CD4-positive, CD25-positive, alpha-beta regulatory T cell (primary cell): ENCODE data around the gene CAPN11. TPM values are rescaled to one million over a fixed set of nuclear protein-coding genes. Genes with fewer than 3 reads are reported as not detected.

Source experiments
- ATAC-seq, 2 donors: fragments of 150-1000 bp; cut with Tn5 transposase; one replicate each; pipeline ENCODE4 v1.10.0; 2021; ENCODE audit warnings: low read depth in 2 of 2, moderate number of reproducible peaks in 2 of 2, moderate library complexity in 1 of 2
- DNase-seq, 3 donors: peaks; one replicate each; pipeline versions ENCODE4 v3.0.0 to v3.0.0-alpha.2; 2012 to 2022; ENCODE audit warnings: mixed read lengths in 1 of 3
- H3K27ac ChIP-seq: one replicate; pipeline ENCODE4 v1.7.0; 2013; ENCODE audit warnings: mild to moderate bottlenecking, low read length; ENCODE audit not compliant: insufficient read depth, poor library complexity, severe bottlenecking
- H3K27me3 ChIP-seq: one replicate; pipeline ENCODE4 v1.7.0; 2013; ENCODE audit warnings: low read length; ENCODE audit not compliant: control insufficient read depth, insufficient read depth
- H3K36me3 ChIP-seq: one replicate; pipeline ENCODE4 v1.7.0; 2013; ENCODE audit warnings: mild to moderate bottlenecking, low read length, moderate library complexity; ENCODE audit not compliant: control insufficient read depth, insufficient read depth
- H3K4me1 ChIP-seq: 2 replicates; pipeline ENCODE4 v1.7.0; 2013; ENCODE audit warnings: mild to moderate bottlenecking, low read length; ENCODE audit not compliant: insufficient read depth, control insufficient read depth, poor library complexity, severe bottlenecking
- H3K4me3 ChIP-seq: one replicate; pipeline ENCODE4 v1.7.0; 2013; ENCODE audit warnings: low read depth, mild to moderate bottlenecking, low read length, moderate library complexity
- H3K9me3 ChIP-seq, 2 experiments: 1 replicate in 1 of 2; 2 replicates in 1 of 2; pipeline ENCODE4 v1.7.0; 2013; ENCODE audit warnings: low read length in 2 of 2, mild to moderate bottlenecking in 1 of 2, moderate library complexity in 1 of 2; ENCODE audit not compliant: control insufficient read depth in 2 of 2
- H3K27ac Mint-ChIP-seq, 3 donors: one replicate each; pipeline ENCODE4 v1.8.0; 2020 to 2022; ENCODE audit warnings: mild to moderate bottlenecking in 3 of 3, mixed read lengths in 3 of 3, moderate library complexity in 2 of 3
- H3K27me3 Mint-ChIP-seq: one replicate; pipeline ENCODE4 v1.8.0; 2022; ENCODE audit warnings: mild to moderate bottlenecking, mixed read lengths
- H3K36me3 Mint-ChIP-seq: one replicate; pipeline ENCODE4 v1.8.0; 2020; ENCODE audit warnings: mixed read lengths
- H3K4me1 Mint-ChIP-seq, 4 donors: one replicate each; pipeline ENCODE4 v1.8.0; 2020 to 2022; ENCODE audit warnings: mixed read lengths in 4 of 4, mild to moderate bottlenecking in 1 of 4
- H3K4me3 Mint-ChIP-seq, 4 donors: one replicate each; pipeline ENCODE4 v1.8.0; 2020 to 2022; ENCODE audit warnings: mild to moderate bottlenecking in 4 of 4, mixed read lengths in 4 of 4, moderate library complexity in 3 of 4
- H3K9me3 Mint-ChIP-seq, 7 donors: one replicate each; pipeline ENCODE4 v1.8.0; 2020 to 2022; ENCODE audit warnings: mixed read lengths in 7 of 7, mild to moderate bottlenecking in 3 of 7, moderate library complexity in 2 of 7
- polyA plus RNA-seq, 4 donors: library from polyadenylated mRNA; unstranded; fragments of 300-500 nt; fragmentation: Illumina TruSeq; gene quantifications; one replicate each; pipeline ENCODE4 v1.2.3, GENCODE V29; 2021
- total RNA-seq: library from RNA; stranded (reverse); gene quantifications from one replicate; pipeline ENCODE4 v1.2.3, GENCODE V29; 2022

Gene CAPN11
- total and polyA plus RNA-seq, 5 donors from 2014 or later = not detected

DNA sequence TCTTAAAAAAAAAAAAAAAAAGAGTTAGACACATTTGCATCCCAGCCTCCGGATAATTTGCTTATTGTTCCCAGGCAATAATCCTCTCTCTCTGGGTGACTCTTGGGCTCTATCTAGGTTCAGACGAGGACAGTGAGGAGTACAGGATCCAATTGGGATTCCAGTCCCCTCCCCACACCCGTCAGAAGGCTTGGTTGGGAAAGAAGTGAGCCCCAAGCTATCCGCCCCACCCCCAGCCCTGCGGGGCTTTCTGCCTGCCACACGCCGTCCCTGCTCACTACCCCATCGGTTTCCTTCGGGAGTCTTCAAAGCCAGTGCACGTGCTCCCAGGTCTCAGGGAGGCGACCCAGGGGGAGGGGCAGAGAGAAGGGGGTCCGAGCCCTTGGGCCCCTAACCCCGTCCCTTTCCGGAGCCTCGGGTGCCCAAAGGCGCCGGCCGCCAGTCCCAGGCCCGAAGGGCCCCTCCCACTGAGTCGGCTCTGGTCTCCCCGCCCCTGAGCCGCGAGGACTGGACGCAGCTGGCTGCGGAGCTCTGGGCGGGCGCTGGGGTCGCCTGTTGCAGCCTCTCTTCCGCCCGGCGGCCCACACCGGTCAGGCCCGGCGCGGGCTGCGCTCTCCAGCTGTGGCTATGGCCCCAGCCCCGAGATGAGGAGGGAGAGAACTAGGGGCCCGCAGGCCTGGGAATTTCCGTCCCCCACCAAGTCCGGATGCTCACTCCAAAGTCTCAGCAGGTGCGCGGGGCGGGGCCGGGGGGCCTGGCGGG lies 60.6 kb downstream of the CAPN11 start:
- Mint-ChIP-seq H3K27ac (no peak overlapping the region), H3K27me3 (peaks cover 13% of the 10 kb centered on the region), H3K4me3 (peak overlapping the region in 1 of 4 donors; percentile 47), H3K4me1 (peaks cover 0 to 34% (median 10%) of the 10 kb centered on the region in 4 donors), H3K36me3 (no peaks in the 10 kb centered on the region), H3K9me3 (peaks cover 0 to 3% (median 0%) of the 10 kb centered on the region in 7 donors)
- Histone ChIP-seq H3K36me3 (no peaks in the 10 kb centered on the region), H3K4me1 (peaks cover 30% of the 10 kb centered on the region), H3K27me3 (no peaks in the 10 kb centered on the region), H3K4me3 (no peak overlapping the region), H3K27ac (no peak overlapping the region), H3K9me3 (no peaks in the 10 kb centered on the region)
- DNase-seq = peak in 1 of 3 donors; percentile 18
- ATAC-seq = no peak

DNA sequence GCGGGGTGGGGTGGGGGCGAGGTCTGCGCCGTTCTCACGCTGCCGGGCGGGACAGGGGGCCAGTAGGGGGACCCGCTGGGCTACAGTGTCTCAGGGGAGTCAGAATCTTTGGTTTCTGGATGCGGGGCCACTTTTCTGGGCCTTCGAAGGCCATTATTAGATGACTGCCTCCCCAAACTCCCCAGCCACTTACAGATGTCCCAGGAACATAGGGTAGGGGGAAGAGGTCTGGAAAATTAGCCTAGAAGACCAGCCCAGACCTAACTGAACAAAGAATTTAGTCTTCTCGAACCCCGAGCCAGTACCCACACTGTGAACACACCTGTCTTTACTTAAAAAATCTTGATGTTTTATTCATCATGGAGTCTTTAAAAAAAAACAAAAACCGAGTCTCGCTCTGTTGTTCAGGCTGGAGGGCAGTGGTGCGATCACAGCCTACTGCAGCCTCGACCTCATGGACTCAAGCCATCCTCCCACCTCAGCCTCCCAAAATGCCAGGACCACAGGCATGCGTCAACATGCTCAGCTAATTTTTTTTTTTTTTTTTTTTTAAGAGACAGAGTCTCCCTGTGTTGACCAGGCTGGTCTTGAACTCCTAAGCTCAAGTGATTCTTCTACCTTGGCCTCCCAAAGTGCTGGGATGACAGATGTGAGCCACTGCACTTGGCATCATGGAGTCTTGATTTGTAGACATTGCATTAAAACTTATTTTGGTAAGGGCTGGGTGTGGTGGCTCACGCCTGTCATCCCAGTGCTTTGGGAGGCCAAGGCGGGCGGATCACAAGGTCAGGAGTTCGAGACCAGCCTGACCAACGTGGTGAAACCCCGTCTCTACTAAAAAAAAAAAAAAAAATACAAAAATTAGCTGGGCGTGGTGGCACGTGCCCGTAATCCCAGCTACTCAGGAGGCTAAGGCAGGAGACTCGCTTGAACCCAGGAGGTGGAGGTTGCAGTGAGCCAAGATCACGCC lies 61.5 kb downstream of the CAPN11 start:
- Histone ChIP-seq H3K9me3 (no peaks in the 10 kb centered on the region), H3K4me1 (peaks cover 32% of the 10 kb centered on the region), H3K36me3 (no peaks in the 10 kb centered on the region), H3K4me3 (no peak overlapping the region), H3K27ac (no peak overlapping the region), H3K27me3 (no peaks in the 10 kb centered on the region)
- Mint-ChIP-seq H3K27me3 (peaks cover 13% of the 10 kb centered on the region), H3K27ac (no peak overlapping the region), H3K4me3 (peak overlapping the region in 2 of 4 donors; percentile 41 to 43), H3K36me3 (no peaks in the 10 kb centered on the region), H3K4me1 (peaks cover 0 to 40% (median 12%) of the 10 kb centered on the region in 4 donors), H3K9me3 (peaks cover 0 to 3% (median 0%) of the 10 kb centered on the region in 7 donors)
- ATAC-seq (no peak), DNase-seq (no peak)

DNA sequence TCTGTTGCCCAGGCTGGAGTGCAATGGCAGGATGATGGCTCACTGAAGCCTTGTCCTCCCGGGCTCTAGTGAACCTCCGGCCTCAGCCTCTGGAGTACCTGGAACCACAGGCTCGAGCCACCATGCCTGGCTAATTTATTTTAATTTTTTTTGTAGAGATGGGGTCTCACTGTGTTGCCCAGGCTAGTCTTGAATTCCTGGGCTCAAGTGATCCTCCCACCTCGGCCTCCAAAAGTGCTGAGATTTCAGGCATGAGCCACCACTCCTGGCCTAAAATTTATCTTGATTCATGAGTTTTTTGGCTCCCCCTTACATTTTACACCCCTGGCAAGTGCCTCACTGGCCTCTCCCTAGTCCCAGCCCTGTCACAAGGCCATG lies 62.3 kb downstream of the CAPN11 start:
- peak overlapping the region in 3 of 4 donors; percentile 14 to 79 (median 17) for H3K4me3 Mint-ChIP-seq
- no peak for DNase-seq
- H3K36me3 ChIP-seq = no peaks in the 10 kb centered on the region
- no peak overlapping the region for H3K27ac ChIP-seq
- peak overlapping the region in 1 of 3 donors; percentile 77 for H3K27ac Mint-ChIP-seq
- no peak overlapping the region for H3K4me3 ChIP-seq
- H3K36me3 Mint-ChIP-seq = no peaks in the 10 kb centered on the region
- no peaks in the 10 kb centered on the region for H3K9me3 ChIP-seq
- H3K9me3 Mint-ChIP-seq = peaks cover 0 to 3% (median 0%) of the 10 kb centered on the region in 7 donors
- no peaks in the 10 kb centered on the region for H3K27me3 ChIP-seq
- no peak for ATAC-seq
- peaks cover 32% of the 10 kb centered on the region for H3K4me1 ChIP-seq
- H3K4me1 Mint-ChIP-seq = peaks cover 0 to 40% (median 12%) of the 10 kb centered on the region in 4 donors
- H3K27me3 Mint-ChIP-seq = peaks cover 13% of the 10 kb centered on the region

DNA sequence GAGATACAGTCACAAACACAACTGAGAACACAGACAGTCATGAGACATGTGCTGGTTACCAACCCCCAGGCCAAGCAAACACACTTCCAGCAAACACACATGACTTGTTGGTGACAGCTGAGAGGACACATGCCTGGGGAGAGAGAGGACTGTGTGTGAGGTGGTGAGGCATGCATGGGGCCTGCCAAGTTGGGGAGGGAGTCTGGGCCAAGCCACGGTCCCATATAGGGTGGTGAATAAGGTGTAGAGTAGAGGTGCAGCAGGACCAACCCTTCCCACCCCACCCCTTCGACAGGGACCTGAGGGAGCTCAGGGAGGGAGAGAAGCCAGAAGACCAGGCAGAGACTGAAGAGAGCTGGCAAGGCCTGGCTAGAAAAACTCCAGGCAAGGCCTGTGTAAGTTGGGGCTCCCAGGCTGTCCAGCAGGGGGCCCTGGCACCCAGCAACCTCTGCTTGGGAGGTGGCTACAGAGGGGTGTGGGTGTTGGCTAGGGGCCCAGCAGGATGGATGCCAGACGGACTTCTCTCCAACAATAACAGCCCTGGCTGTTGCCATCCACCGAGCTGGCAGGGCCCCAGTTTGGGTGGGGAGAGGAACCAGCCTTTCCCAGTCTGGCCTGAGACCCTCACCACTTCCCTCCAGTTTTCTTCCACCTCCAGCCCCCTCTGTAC lies 62.8 kb downstream of the CAPN11 start:
- Histone ChIP-seq H3K27me3 (no peaks in the 10 kb centered on the region), H3K9me3 (no peaks in the 10 kb centered on the region), H3K4me1 (peaks cover 32% of the 10 kb centered on the region), H3K4me3 (no peak overlapping the region), H3K36me3 (no peaks in the 10 kb centered on the region), H3K27ac (no peak overlapping the region)
- peak overlapping the region; percentile 22 to 87 (median 72) for H3K4me3 Mint-ChIP-seq
- H3K27ac Mint-ChIP-seq = peak overlapping the region in 2 of 3 donors; percentile 56 to 77
- H3K36me3 Mint-ChIP-seq = no peaks in the 10 kb centered on the region
- H3K27me3 Mint-ChIP-seq = peaks cover 13% of the 10 kb centered on the region
- DNase-seq (peak; percentile 59 to 86 (median 69)), ATAC-seq (peak; percentile 60 to 65)
- H3K9me3 Mint-ChIP-seq = peaks cover 0 to 3% (median 0%) of the 10 kb centered on the region in 7 donors
- H3K4me1 Mint-ChIP-seq = peaks cover 0 to 40% (median 12%) of the 10 kb centered on the region in 4 donors

DNA sequence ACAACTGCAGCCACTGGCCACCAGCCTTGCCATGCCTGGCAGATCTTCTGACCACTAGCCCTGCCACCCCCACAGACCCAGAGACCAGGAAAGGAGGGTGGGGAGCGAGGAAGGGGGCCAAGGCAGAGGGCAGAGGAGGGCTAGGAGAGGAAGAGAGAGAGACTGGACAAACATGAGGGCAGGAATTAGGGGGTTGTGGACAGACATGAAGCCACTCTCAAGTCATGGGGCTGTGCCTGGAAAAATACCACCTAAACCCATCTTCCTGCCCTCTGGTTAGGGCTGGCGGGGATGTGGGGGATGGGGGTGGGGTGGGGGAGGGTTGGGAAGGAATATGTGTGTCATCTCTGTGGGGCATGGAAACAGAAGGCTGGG lies 63.3 kb downstream of the CAPN11 start:
- H3K9me3 ChIP-seq = no peaks in the 10 kb centered on the region
- ATAC-seq = no peak
- DNase-seq = no peak
- H3K4me1 Mint-ChIP-seq = peaks cover 0 to 40% (median 12%) of the 10 kb centered on the region in 4 donors
- H3K27me3 ChIP-seq = no peaks in the 10 kb centered on the region
- no peaks in the 10 kb centered on the region for H3K36me3 ChIP-seq
- peaks cover 8% of the 10 kb centered on the region for H3K27me3 Mint-ChIP-seq
- H3K36me3 Mint-ChIP-seq = no peaks in the 10 kb centered on the region
- H3K4me1 ChIP-seq = peaks cover 32% of the 10 kb centered on the region
- no peak overlapping the region for H3K4me3 ChIP-seq
- peaks cover 0 to 1% (median 0%) of the 10 kb centered on the region in 7 donors for H3K9me3 Mint-ChIP-seq
- peak overlapping the region; percentile 22 to 87 (median 72) for H3K4me3 Mint-ChIP-seq
- no peak overlapping the region for H3K27ac ChIP-seq
- H3K27ac Mint-ChIP-seq = peak overlapping the region in 2 of 3 donors; percentile 56 to 77

DNA sequence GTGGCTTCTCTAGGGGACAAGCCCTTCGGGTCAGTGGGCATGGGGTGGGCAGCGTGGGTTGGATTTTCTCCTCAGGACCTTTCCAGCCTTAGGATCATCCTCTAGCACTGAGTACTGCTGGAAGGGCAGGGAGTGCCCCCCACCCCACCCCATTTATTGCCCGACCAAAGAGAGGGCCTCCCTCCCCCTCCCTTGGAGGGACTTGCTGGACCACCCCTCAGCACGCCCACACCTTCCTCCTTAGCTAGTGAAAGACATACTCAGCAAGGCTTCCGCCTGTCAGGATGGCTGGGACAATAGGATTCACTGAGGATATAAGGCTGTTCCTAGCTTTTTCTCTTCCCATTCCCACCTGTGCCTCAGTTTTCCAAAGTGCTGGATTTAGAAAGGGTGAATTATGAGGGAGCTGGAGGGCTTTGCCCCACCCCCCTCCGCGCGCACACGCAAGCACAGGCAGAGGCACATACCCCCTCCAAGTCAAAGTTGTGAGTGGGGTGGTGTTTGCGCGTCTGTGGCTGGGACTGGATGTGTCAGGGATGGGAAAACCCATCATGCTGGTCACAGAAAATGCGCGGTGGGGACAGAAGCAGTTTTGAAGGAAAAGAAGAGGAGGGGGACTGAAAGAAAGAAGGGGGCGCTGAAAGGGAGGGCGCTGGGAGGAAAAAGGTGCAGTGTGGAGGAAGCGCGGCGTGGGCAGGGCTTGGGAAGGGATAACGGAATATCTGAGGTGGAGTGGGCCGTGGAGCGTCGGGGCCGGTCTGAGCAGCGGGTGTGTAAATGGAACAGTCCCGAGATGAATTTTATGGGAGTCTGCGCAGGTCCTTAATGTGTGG lies 64.1 kb downstream of the CAPN11 start:
- H3K36me3 ChIP-seq = no peaks in the 10 kb centered on the region
- H3K27ac ChIP-seq = no peak overlapping the region
- Mint-ChIP-seq H3K27me3 (peaks cover 7% of the 10 kb centered on the region), H3K36me3 (no peaks in the 10 kb centered on the region), H3K27ac (peak overlapping the region in 1 of 3 donors; percentile 25), H3K4me1 (peaks cover 0 to 40% (median 12%) of the 10 kb centered on the region in 4 donors), H3K9me3 (peaks cover 0 to 1% (median 0%) of the 10 kb centered on the region in 7 donors), H3K4me3 (peak overlapping the region; percentile 79 to 96 (median 85))
- H3K4me1 ChIP-seq = peaks cover 32% of the 10 kb centered on the region
- H3K9me3 ChIP-seq = no peaks in the 10 kb centered on the region
- H3K27me3 ChIP-seq = no peaks in the 10 kb centered on the region
- no peak overlapping the region for H3K4me3 ChIP-seq
- DNase-seq (no peak), ATAC-seq (no peak)
